Stomach (tissue), 4 donors: ENCODE measurements around the gene ZNF653.

ENCODE experiments used
- POLR2A ChIP-seq, 4 donors: fragments of 450-650 bp; IDR thresholded peaks; one replicate each; pipeline ENCODE4 v1.6.1; 2016; ENCODE audit warnings: antibody characterized with exemption in 4 of 4, control low read depth in 2 of 4, mild to moderate bottlenecking in 1 of 4, moderate library complexity in 1 of 4
- TF ChIP-seq, protein P1 (sequence below), 7 experiments: fragments of 450-650 bp in 4 of 7; fragments of 200-600 bp in 3 of 7; sonication (generic) in 3 of 7; IDR thresholded peaks; one replicate each; pipeline ENCODE4 v1.5.1; 2016 to 2019; ENCODE audit warnings: antibody characterized with exemption in 7 of 7, control low read depth in 2 of 7, mild to moderate bottlenecking in 1 of 7

DNA sequence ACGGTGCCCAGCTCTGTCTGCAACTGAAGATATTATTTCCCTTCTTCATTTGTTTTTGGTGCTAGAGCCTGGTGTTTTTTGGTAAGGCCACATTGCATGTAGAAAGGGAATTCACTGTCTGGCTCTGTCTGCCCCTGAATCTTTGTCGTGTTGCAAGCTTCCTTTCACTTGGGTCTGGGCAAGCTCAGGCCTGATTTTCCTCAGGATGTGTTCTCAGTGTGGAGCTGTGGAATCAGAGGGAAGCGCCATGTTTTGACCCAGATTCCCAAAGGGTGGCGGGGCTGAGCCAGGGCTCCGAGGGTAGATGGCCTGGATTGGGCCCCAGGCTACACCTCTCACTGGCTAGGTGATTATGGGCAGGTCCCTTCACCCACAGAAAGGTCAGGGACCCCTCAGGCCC, 61.6 kb downstream of the ZNF653 start:
- TF ChIP-seq, protein P1, sequence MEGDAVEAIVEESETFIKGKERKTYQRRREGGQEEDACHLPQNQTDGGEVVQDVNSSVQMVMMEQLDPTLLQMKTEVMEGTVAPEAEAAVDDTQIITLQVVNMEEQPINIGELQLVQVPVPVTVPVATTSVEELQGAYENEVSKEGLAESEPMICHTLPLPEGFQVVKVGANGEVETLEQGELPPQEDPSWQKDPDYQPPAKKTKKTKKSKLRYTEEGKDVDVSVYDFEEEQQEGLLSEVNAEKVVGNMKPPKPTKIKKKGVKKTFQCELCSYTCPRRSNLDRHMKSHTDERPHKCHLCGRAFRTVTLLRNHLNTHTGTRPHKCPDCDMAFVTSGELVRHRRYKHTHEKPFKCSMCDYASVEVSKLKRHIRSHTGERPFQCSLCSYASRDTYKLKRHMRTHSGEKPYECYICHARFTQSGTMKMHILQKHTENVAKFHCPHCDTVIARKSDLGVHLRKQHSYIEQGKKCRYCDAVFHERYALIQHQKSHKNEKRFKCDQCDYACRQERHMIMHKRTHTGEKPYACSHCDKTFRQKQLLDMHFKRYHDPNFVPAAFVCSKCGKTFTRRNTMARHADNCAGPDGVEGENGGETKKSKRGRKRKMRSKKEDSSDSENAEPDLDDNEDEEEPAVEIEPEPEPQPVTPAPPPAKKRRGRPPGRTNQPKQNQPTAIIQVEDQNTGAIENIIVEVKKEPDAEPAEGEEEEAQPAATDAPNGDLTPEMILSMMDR (IDR thresholded peaks at IDR 0.05) = no peak
- no peak for TF ChIP-seq POLR2A (IDR thresholded peaks at IDR 0.05)
